Liver (tissue), 3 donors: ENCODE data around the gene PDLIM4.

Experiments
- JUND ChIP-seq, 2 donors: IDR thresholded peaks; 2 replicates each; pipeline ENCODE4 v1.6.1; 2016; ENCODE audit warnings: antibody characterized with exemption in 2 of 2
- RAD21 ChIP-seq, 2 donors: IDR thresholded peaks; 2 replicates each; pipeline ENCODE4 v1.6.1; 2016; ENCODE audit warnings: antibody characterized with exemption in 2 of 2, mild to moderate bottlenecking in 2 of 2
- TAF1 ChIP-seq: conservative IDR thresholded peaks from 2 replicates; pipeline ENCODE4 v1.6.1; 2016; ENCODE audit warnings: antibody characterized with exemption, mild to moderate bottlenecking
- YY1 ChIP-seq: IDR thresholded peaks from 2 replicates; pipeline ENCODE4 v1.6.1; 2016; ENCODE audit warnings: antibody characterized with exemption, mild to moderate bottlenecking
- TF ChIP-seq, protein P1 (sequence below): fragments of 150-350 bp; IDR thresholded peaks from 2 replicates; pipeline ENCODE4 v1.5.1; 2017; ENCODE audit warnings: improper control_type of control experiment, low read depth, low read length; ENCODE audit not compliant: missing input control
- TF ChIP-seq, protein P2 (sequence below): IDR thresholded peaks from 2 replicates; pipeline ENCODE4 v1.6.1; 2016; ENCODE audit warnings: antibody characterized with exemption, mild to moderate bottlenecking
- TF ChIP-seq, protein P3 (sequence below): IDR thresholded peaks from 2 replicates; pipeline ENCODE4 v1.6.1; 2016; ENCODE audit warnings: antibody characterized with exemption
- donor health status: healthy.
- donor health status: healthy.

DNA sequence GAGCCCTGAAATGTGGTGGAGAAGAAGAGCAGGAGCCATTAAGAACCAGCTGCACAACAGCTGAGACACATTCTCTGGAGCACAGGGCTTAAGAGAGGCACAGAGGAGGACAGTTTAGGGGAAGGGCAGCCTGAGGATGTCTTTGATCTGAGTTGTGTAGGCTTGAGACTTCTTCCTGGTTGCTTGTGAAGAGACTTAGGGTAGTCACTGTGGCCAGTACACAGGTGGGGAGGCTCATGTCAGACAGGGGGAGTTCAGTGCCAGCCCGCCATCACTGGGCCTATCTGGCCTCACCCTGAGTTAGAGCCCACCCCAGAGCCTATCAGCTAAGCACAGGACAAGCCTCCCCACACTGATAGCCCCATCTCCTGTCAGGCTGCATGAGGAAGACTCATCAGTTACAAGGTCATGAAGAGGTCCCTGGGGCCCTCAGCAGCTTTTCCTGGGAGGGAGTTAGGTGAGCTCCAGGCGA lies 56.5 kb downstream of the PDLIM4 start:
- TF ChIP-seq YY1 (no peak), JUND (IDR thresholded peaks at IDR 0.05) (no peak), RAD21 (IDR thresholded peaks at IDR 0.05) (no peak), TAF1 (no peak)
- TF ChIP-seq, protein P1, sequence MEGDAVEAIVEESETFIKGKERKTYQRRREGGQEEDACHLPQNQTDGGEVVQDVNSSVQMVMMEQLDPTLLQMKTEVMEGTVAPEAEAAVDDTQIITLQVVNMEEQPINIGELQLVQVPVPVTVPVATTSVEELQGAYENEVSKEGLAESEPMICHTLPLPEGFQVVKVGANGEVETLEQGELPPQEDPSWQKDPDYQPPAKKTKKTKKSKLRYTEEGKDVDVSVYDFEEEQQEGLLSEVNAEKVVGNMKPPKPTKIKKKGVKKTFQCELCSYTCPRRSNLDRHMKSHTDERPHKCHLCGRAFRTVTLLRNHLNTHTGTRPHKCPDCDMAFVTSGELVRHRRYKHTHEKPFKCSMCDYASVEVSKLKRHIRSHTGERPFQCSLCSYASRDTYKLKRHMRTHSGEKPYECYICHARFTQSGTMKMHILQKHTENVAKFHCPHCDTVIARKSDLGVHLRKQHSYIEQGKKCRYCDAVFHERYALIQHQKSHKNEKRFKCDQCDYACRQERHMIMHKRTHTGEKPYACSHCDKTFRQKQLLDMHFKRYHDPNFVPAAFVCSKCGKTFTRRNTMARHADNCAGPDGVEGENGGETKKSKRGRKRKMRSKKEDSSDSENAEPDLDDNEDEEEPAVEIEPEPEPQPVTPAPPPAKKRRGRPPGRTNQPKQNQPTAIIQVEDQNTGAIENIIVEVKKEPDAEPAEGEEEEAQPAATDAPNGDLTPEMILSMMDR, result no peak
- TF ChIP-seq, protein P2, sequence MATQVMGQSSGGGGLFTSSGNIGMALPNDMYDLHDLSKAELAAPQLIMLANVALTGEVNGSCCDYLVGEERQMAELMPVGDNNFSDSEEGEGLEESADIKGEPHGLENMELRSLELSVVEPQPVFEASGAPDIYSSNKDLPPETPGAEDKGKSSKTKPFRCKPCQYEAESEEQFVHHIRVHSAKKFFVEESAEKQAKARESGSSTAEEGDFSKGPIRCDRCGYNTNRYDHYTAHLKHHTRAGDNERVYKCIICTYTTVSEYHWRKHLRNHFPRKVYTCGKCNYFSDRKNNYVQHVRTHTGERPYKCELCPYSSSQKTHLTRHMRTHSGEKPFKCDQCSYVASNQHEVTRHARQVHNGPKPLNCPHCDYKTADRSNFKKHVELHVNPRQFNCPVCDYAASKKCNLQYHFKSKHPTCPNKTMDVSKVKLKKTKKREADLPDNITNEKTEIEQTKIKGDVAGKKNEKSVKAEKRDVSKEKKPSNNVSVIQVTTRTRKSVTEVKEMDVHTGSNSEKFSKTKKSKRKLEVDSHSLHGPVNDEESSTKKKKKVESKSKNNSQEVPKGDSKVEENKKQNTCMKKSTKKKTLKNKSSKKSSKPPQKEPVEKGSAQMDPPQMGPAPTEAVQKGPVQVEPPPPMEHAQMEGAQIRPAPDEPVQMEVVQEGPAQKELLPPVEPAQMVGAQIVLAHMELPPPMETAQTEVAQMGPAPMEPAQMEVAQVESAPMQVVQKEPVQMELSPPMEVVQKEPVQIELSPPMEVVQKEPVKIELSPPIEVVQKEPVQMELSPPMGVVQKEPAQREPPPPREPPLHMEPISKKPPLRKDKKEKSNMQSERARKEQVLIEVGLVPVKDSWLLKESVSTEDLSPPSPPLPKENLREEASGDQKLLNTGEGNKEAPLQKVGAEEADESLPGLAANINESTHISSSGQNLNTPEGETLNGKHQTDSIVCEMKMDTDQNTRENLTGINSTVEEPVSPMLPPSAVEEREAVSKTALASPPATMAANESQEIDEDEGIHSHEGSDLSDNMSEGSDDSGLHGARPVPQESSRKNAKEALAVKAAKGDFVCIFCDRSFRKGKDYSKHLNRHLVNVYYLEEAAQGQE, result no peak
- TF ChIP-seq, protein P3, sequence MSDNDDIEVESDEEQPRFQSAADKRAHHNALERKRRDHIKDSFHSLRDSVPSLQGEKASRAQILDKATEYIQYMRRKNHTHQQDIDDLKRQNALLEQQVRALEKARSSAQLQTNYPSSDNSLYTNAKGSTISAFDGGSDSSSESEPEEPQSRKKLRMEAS, result no peak
